CD4-positive, alpha-beta T cell treated with Interleukin-6 at 100 ng/mL for 8 hours (primary cell): ENCODE data around the gene MKNK1.

Experiments used
- DNase-seq: peaks from one replicate; pipeline ENCODE4 v3.0.0-alpha.2; 2020; ENCODE audit warnings: mixed read lengths, low spot score

Gene MKNK1

DNA sequence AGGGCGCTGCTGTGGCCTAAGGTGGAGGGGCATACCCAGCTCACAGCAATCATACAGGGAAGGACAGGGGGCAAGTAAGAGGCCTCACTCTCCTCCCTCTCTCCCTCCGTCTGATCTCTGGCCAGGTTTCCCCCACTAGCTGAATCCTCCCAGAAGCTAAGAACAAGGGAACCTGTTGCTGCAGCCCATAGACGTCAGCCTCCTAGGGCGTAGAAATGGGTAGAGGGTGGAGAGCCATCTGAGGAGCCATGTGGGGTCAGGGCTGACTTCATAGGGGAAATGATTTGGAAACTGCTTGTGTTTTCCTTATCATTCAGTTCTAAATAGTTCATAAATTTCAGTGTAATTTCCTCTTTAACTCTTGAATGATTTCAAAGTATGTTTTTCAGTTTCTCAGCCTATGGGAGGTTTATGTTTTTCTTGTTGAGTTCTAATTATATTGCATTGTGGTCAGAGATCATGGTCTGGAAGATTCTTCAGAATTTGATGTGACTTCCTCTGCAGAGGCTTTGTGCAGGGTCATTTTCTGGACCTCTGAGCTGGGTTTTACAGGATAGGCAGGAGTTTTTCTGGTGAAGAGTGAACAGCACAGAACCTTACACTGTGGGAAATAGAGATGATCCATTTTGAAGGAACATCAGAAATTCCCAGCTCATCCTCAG, 14.8 kb upstream of the MKNK1 start:
- DNase-seq = no peak

DNA sequence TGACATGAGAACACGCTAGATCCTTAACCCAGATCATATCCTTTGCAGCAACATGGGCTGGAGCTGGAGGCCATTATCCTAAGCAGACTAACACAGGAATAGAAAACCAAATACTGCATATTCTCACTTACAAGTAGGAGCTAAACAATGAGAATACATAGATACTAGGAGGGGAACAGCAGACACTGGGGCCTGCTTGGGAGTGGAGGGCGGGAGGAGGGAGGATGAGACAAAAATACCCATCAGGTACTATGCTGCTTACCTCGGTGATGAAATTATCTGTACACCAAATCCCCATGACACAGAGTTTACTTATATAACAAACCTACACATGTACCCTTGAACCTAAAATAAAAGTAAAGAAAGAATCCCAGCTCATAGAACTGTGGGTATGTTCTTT, 13.8 kb upstream of the MKNK1 start:
- DNase-seq = no peak

DNA sequence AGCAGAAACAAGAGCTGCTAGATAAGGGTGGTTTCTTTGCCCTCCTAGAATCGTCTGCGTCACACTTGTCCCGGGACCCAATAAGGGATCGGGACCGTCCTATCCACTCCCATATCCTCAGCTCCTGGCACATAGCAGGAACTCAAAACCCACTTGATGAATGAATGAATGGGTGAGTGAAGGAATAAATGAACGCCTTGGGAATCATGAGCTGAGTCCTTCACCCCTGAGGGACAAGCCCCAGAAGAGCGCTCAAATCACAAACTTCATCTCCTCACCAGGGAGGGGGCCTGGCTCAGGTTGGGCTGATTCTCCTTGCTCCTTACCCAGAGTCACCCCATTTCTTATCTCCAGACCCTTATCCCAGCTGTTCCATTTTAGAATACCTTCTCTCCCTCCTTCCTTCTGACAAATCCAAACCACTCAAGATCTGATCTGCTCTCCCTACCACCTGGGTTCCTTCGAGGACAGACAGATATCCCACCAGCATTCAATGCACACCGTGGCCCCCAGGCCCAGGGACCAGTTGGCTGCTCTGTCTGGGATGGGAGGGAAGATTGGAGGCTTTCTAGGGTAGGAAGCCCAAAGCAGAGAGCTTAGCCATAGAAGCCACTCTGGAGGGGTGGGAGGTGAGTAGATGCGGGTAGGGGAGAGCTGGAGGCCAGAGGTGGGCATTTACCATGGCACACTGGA, 13.2 kb upstream of the MKNK1 start:
- no peak for DNase-seq

DNA sequence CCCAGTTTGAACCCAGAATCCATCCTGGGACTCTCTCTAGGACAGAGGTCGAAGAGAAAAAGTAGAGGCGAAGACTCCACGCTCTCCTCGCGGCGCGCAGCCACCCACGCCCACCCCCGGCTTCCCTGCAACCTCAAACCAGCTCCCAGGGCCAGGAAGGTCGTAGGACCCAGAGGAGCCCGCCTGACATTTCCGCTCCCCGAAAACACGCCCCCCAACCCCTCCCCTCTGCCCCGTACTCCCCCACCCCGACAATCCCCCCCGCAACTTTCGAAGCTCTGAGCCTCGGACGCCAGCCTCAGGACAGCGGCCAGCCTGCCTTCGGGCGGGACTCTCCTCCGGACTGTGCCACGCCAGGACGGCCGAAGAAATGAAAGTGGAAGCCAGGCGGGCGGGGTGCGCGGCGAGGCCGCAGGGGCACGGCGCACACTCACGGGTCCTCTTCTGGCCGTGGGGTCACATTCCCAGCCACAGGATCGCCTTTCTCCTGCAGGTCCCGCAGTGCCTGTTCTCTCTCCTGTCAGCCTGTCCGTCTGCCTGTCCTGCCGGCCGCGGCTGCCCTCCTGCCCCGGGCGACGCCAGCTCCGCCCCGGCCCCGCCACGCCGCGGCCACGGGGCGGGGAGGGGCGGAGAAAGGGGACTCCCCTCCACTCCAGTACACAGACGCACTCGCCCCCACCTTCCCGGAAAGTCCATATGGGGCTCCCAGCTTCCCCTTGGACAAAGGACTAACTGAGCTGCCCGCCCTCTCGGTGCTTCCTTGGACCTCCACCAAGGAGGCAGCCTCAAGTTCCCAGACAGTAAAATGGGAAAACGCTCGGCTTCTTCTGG, 12.4 kb upstream of the MKNK1 start, which contains the start of gene MOB3C:
TSS of gene MOB3C (minus strand) at position 535 of the 831 bp plus-strand sequence. CDS start 3,490 bp downstream, outside the sequence.
- DNase-seq = peak; percentile 62

DNA sequence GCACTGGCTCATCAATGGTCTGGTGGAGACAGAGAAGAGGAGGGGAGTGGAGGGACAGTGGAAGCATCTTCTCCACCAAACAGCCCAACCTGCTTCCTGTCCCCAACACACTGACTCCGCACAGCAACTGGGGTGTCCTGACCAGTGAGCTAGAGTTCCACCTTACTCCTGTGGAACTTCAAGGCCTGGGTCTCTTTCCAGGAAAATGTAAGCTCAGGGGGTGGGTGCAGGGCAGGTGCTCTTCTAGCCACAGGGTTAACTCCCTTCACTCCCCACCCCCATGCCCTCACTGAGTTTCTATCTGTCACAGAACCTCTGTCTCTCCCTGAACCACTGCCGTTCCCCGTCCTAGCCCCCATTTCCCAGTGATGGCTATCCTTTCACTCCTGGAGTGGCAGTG, 11.7 kb upstream of the MKNK1 start:
- no peak for DNase-seq

DNA sequence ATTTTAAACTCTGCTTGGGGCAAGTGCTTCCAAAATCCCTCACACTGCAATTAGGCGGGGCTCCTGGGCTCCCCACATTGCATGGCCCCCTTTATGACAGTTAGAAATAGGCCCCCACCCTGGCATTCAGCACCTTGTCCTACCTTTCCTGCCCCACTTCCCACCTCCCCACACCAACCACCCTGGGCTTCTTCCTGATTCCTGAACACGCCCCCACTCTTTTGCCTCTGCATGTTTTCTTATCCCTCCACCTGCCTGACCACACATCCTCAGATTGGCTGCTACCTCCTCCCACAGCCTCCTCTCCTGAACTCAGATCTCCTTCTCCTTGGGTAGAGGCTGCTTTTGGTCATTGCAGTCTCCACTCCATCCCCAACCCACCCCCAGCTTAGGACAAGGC, 11.0 kb upstream of the MKNK1 start:
- no peak for DNase-seq

DNA sequence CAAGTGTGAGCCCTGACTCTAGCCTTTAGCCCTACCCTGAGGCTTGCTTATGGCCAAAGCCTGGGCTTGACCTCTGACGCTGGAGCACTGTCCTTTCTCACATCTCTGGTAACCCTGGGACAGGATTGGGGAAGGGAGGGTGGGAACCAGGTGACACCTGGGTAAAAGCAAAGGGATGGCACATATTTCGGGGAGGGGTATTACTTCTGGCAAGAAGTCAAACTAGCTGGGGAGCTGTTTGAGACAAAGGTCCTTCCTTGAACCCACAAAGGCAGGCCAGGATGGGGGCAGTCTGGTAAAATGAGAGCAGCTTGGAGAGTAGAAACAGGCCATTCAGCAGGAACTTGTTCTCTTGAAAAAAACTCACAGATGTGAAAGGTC, 10.5 kb upstream of the MKNK1 start:
- no peak for DNase-seq

DNA sequence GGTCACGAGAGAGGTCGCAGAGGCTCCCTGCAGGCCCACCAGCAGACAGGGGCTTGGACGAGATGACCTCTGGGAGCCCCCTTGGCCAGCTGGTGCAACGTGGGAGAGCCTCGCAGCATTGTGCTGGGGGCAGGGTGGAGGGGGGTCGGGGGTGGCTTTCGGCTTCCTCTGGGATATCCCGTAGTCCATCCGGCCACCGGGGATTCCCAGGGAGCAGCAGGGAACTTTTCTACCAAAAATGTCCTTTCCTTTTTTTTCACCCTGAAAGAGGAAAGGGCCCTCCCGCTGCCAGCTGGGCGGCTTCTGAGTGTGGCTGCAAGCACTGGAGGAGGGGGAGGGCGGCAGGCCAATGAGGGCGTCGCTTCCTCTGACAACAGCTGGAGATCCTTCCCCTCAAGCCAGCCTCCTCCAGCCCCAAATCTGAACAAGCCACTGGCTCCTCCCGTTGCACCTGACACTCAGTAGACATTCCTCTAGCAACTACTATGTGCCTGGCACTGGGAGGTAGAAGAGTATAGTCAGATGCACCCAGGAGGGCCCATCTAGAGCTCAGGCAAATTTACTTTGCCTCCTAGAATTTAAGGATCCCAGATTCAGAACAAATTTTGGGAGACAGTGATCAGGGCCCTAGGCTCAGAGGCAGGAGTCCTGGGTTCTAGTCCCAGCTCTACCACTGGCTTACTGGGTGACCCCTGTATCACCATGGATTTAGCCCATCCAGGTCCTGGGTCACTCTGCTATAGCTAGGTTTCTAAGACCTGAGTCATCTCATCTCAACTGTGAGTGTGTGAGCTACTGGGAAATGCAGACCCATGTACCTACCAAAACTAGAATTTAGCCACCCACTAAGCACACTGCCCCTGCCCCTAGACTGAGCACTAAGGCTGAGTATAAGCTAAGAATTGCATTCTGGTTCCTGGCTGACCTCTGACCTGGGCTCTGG, 9.9 kb upstream of the MKNK1 start:
- DNase-seq = peak; percentile 48

DNA sequence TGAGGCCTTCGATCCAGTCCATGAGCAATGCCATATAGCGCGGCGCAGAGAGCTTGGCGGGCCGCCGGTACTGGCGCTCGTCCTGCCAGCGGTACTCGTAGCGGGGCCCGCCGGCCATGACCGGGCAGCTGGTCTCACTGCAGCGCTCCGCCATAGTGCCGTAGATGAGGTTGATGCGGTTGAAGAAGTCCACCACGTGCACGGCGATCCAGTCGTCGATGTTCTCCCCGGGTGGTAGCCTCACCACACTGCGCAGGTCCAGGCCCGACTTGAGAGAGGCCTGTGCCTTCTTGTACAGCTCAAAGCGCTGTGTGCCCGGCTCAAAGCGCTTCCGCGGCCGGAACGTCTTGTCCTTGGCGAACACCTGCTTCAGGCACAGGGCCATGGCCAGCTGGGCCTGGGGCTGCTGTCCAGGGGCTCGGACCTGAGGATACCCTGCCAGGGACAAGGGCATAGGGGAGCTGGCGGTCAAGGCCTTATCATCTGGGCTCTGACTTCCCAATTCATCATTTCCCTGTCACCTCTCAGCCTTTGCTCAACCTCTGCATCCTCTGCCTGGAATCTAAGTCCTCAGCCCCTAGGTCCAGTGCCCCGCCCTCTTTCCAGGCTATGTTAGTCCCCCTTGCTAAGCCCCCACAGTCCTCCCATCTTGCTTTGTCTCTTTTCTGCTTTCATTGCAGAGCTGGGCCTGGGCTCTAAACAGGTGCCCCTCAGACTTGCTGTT, 9.0 kb upstream of the MKNK1 start:
- no peak for DNase-seq

DNA sequence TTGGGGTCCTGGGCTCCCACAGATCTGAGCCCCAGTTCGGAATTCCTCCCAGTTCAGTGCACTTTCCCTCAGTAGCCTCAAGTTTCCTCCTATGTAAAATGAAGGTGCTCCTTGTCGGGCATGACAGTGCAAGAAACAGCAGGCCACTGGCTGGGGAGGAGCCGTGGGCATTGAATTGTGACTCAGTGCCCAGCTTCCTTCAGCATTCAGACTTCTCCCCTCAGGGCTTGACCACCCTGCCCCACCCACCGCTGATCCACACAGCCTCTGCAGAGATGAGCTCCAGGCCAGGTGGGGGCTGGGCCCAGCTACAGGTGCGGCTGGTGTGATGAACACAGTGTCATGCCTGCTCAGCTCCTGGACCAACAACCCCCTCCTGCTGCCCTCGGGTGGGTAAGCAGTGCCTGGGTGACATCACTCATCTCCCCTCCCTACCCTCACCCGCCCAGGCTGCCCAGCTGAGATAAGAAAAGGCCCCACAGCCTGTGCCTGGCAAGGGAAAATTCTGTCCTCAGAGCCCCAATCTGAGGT, 7.7 kb upstream of the MKNK1 start:
- no peak for DNase-seq

DNA sequence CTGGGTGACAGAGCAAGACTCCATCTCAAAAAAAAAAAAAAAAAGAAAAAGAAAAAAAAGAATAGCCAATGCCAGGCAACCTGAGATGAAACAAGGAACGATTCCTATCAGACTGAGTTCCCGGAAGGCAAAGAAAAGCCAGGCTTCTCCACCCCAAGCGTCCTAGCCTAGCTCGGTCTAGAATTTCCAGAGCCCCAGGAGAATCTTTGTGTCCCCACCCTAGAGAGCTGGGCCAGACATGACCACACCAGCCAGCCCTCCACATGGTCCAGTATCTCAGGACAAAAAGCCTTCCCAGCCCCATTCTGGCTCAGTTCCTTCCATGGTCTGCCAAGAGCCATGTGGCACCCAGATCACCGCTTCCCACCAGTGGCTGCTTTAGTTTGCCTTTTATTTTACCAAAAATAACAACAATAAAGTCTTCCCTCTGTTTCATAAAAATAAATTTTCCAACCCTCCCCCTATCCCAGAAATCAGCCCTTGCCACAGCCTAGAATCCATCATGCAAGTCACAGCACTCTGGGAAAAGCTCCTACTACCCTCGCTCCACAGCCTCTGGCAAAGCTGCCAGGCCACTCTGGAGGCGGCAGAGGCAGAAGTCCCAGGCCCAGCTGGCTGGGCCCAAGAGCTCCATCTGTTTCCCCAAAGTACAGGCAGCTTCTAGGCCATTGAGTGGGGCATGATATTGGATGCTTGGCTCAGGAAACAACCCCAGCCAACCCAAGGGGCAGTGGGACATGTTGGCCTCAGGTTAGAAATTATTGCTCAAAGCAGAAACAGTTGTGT, 3.5 kb upstream of the MKNK1 start:
- no peak for DNase-seq

DNA sequence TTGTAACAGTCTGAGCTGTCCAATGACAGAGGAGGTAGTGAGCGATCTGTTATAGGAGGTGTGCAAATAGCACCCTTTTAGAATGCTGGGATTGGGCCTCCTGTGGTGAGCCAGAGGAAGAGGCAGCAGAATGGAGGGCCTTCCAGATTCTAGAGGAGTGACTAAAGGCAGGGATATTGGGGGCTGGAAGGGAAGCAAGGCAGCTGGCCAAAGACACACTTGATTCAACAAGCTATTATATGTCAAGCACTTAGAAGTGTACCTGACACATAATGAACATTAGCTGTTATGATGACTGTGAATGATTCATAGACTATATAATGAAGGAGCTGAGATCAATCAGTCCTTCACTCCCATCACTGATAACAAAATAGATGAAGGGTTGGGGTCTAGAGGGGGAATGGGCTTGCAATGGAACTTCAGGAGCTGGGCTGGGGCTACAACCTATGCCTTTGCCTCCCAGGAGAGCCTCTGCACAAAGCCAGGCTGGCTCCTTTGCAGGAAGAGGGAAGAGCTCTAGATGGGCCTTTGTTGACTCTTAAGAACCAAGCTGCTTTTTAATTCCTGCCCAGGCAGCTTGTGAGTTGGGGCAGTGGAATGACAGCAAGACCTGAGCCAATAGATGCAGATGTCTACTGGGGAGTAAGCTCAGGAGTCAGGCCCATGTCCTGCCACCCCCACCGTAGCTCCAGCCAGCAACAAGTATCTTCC, 2.3 kb upstream of the MKNK1 start:
- DNase-seq = no peak

DNA sequence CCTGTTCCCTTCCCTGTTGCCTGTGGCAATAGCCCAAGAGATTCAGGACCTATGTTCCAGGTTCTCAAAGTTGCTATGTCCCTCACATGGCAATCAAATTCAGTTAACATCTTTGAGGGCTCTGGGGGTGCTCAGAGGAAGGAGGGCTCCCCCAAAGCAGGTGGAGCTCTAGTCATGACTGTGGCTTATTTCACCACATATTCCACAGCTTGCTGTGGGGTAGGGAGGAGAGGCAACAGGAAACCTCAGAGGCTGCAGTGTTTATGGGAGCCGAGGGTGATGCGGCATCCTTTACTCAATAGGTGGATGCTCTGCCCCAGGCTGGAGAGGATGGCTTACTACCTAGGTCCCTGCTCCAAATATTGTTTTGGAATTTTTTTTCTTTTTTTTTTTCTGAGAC, 1.2 kb upstream of the MKNK1 start:
- peak; percentile 19 for DNase-seq

DNA sequence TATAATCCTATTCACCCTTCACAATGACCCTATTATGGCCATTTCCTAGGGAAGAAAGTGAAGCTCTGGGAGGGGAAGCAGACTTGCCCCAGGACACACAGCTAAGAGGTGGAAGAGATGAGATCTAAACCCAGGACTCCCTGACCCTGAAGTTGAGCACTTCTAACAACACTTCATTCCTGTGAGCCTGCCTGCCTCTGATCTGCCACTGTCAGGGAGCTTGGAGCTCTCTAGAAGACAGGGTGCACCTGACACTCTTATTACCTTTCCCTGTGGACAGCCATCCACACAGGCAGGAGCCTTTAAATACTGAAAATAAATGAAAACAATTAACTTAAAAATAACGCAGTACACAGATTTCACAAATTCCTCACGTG, 599 bp downstream of the MKNK1 start:
- DNase-seq = no peak

DNA sequence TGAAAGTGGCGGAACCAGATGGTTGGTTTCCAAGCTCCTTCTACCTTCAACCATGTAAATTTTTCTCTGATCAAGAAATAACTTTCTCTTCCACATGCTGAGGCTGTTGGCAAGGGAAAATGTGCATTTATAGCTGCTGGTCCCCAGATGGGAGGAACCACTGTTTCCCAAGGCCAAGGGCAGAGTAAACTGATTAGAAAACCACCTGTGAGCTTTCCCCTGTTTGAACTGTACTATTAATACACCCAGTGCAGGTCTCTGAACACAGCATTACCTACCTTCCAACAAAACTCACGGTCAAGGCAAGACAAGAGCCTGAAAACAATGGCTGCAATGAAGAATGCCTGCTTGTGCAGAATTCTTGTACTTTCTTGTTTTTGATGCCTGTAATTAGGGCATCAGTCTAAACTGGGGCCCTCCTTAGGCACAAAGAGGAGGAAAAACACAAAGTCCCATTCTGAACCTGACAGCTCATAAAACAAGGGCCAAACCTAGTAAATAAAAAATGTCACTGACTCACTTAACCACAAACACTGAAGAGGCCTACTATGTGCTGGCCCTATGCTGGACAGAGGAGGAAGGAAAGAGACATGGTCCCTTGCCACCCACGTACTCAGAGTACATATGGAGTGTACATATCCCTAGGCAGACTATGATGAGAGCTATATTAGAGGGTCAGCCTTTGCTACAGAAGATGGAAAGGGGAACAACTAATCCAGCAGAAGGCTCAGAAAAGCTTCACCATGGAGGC, 2.6 kb downstream of the MKNK1 start:
- no peak for DNase-seq

DNA sequence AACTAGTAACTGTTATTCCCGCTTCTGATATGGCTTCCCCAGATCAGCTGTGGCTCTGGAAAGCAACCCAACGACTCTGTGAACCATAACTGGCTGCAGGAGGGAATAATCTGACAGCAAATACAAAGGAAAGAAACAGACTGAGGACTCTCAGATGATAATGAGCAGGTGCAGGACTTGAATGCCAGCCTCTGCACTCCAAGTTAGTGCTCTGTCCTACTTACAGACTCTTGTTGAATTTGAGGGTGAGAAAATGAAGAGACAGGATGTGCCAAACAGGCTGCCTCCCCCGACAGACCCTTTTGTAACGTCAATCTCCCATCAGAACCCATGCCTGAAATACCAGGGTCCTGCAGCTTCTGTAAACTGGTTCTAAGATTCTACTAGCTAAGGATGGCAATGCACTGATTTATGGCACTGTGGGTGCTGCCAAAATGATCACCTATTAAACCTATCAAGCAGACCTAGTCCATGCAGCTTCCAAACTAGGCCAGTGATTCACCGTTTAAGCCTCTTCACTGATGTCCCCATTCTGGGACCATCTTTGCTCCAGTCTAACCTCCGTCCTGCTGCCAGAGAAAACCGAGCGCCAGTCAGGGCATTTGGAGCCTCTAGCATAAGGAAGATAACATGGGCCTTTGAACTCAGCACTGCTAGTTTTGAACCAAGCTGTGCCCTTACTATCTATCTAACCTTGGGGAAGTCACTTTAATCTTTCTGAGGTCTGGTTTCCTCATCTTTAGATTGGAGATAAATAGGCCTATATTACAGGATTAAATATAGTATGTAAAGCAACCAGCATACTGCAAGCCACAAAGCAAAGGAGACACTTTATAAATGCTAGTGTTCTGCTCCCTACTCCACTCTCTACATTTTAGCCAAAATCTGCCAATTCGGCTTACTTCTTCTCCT, 4.8 kb downstream of the MKNK1 start:
- no peak for DNase-seq

DNA sequence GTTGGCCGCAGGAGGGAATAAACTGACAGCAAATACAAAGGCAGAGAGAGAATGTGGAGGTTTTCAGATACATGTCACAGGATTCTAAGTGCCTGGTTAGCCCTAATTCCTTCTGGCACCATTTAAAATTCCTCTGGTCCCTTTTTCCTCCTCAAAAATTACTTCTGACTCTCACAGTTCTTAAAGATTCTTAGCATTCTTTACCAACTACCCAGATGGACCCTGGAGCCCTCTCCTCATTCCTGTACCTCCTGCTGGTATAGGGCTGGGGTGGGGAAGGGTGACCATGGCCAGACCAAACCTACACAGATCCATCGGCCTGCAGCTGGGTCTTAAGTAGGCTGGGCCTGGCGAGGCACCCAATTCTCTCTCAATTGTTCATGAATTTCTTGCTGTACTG, 7.2 kb downstream of the MKNK1 start:
- no peak for DNase-seq

DNA sequence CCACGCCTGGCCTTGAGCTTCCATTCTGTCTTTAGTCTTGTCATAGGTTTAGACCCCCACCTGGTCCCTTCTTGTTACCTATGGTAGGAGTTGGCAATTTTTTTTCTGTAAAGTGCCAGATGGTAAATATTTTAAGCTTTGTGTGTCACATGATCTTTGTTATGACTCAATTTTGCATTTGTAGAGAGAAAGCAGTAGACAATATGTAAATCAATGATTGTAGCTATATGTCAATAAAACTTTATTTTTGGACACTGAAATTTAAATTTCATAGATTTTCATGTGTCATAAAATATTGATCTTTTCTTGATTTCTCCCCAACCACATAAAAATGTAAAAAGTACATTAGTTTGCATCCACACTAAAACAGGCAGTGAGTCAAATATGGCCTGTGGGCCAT, 8.0 kb downstream of the MKNK1 start:
- DNase-seq = no peak
